Measurements from ENCODE around the gene CDHR5. TPM values are rescaled to one million over a fixed set of nuclear protein-coding genes. Genes with fewer than 3 reads are reported as not detected.

Gene CDHR5
- polyA plus RNA-seq, 1 of the 3 experiments (the other 2 are of a cell fraction), result not detected

- no peak overlapping the region for H3K4me2 ChIP-seq
- no peaks in the 10 kb centered on the region for H3K4me1 ChIP-seq (ENCODE audit: control insufficient read depth in 1 of 2, insufficient read depth in 2 of 2, low read depth in 1 of 2, low read length in 1 of 2)
- H3K9ac ChIP-seq, result no peak overlapping the region
- TF ChIP-seq EZH2phosphoT487 (IDR thresholded peaks at IDR 0.05; ENCODE audit: borderline replicate concordance, low read depth) (no peak), MEF2A (IDR thresholded peaks at IDR 0.05; ENCODE audit: borderline replicate concordance, low read depth) (no peak), RXRA (IDR thresholded peaks at IDR 0.05; ENCODE audit: borderline replicate concordance, low read depth) (no peak), FOXJ3 (CRISPR knock-in tag; IDR thresholded peaks at IDR 0.05) (no peak), ELF1 (IDR thresholded peaks at IDR 0.05) (no peak), REST (IDR thresholded peaks at IDR 0.05; ENCODE audit: low read depth, low read length) (no peak), YY1 (IDR thresholded peaks at IDR 0.05; ENCODE audit: low read depth) (no peak), FOSL2 (IDR thresholded peaks at IDR 0.05; ENCODE audit: borderline replicate concordance, low read depth) (no peak)
- TF ChIP-seq, protein P1, sequence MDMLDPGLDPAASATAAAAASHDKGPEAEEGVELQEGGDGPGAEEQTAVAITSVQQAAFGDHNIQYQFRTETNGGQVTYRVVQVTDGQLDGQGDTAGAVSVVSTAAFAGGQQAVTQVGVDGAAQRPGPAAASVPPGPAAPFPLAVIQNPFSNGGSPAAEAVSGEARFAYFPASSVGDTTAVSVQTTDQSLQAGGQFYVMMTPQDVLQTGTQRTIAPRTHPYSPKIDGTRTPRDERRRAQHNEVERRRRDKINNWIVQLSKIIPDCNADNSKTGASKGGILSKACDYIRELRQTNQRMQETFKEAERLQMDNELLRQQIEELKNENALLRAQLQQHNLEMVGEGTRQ (IDR thresholded peaks at IDR 0.05; ENCODE audit: borderline replicate concordance, low read depth, low read length), result no peak
- no peaks in the 10 kb centered on the region for H3K79me2 ChIP-seq (ENCODE audit: insufficient read depth)
- no peak overlapping the region for H3K27ac ChIP-seq (ENCODE audit: low read depth in 2 of 2, low read length in 1 of 2)
- no peak overlapping the region for H2AFZ ChIP-seq (ENCODE audit: low read depth)
- no peaks in the 10 kb centered on the region for H3K9me3 ChIP-seq
- no peaks in the 10 kb centered on the region for H3K36me3 ChIP-seq (replicated peaks in 1 of 2; ENCODE audit: control insufficient read depth in 1 of 2, insufficient read depth in 2 of 2, low read length in 1 of 2)
- no peaks in the 10 kb centered on the region for H4K20me1 ChIP-seq (ENCODE audit: insufficient read depth)
- 93% methylated on average over 13 of the region's 15 CpGs for WGBS (ENCODE audit: low lambda C conversion rate)
- H3K27me3 ChIP-seq (ENCODE audit: insufficient read depth), result no peaks in the 10 kb centered on the region
- H3F3A ChIP-seq (replicated peaks; ENCODE audit: insufficient read depth), result peaks cover 6% of the 10 kb centered on the region
- no peaks in the 10 kb centered on the region for H3K9me2 ChIP-seq
- H3K4me3 ChIP-seq (ENCODE audit: low read depth in 2 of 2, low read length in 1 of 2), result no peak overlapping the region
- CTCF ChIA-PET, result interaction anchor here (1.0 kb wide), 1 partner anchor 39 kb away, joined by 3 read pairs; no protein-coding TSS in a partner anchor
- no peak for DNase-seq
- POLR2A ChIA-PET, result no interaction called here
Measured at GRCh38 chr11:623349-623869, 1.3 kb downstream of the CDHR5 start.

- Histone ChIP-seq H3K79me2 (ENCODE audit: insufficient read depth) (peaks cover 2% of the 10 kb centered on the region; the same call in 1 of the 2 replicates), H4K20me1 (ENCODE audit: insufficient read depth) (no peaks in the 10 kb centered on the region), H2AFZ (ENCODE audit: low read depth) (no peak overlapping the region), H3K9me2 (no peaks in the 10 kb centered on the region), H3K27ac (ENCODE audit: low read depth in 2 of 2, low read length in 1 of 2) (no peak overlapping the region), H3F3A (replicated peaks; ENCODE audit: insufficient read depth) (no peaks in the 10 kb centered on the region), H3K4me1 (ENCODE audit: control insufficient read depth in 1 of 2, insufficient read depth in 2 of 2, low read depth in 1 of 2, low read length in 1 of 2) (no peaks in the 10 kb centered on the region), H3K9me3 (no peaks in the 10 kb centered on the region), H3K4me3 (ENCODE audit: low read depth in 2 of 2, low read length in 1 of 2) (no peak overlapping the region), H3K36me3 (replicated peaks in 1 of 2; ENCODE audit: control insufficient read depth in 1 of 2, insufficient read depth in 2 of 2, low read length in 1 of 2) (peaks cover 0 to 5% of the 10 kb centered on the region in 2 experiments), H3K27me3 (ENCODE audit: insufficient read depth) (no peaks in the 10 kb centered on the region), H3K4me2 (no peak overlapping the region), H3K9ac (no peak overlapping the region)
- CTCF ChIA-PET, result no interaction called here
- no peak for TF ChIP-seq REST (IDR thresholded peaks at IDR 0.05; ENCODE audit: low read depth, low read length)
- POLR2A ChIA-PET, result no interaction called here
- WGBS (ENCODE audit: low lambda C conversion rate), result 89% methylated on average over 19 of the region's 27 CpGs
- no peak for DNase-seq
Measured at GRCh38 chr11:621838-622237, 2.9 kb downstream of the CDHR5 start.
